ENCODE data around the gene LTBP2. TPM values are rescaled to one million over a fixed set of nuclear protein-coding genes. Genes with fewer than 3 reads are reported as not detected.

LTBP2 gene
- total RNA-seq, 1 experiment from 2014 or later, result not detected

GRCh38 chr14:74475678-74476077 lies 136.4 kb downstream of the LTBP2 start:
- Histone ChIP-seq H3K79me2 (ENCODE audit: low read length) (no peaks in the 10 kb centered on the region), H3K9me2 (replicated peaks; ENCODE audit: insufficient read depth, low read length) (no peaks in the 10 kb centered on the region), H3K4me2 (ENCODE audit: low read depth, low read length, poor library complexity, severe bottlenecking) (no peak overlapping the region), H3K9ac (ENCODE audit: low read length) (no peak overlapping the region), H3K9me3 (ENCODE audit: low read length) (no peaks in the 10 kb centered on the region), H4K20me1 (ENCODE audit: insufficient read depth, low read depth, low read length) (no peaks in the 10 kb centered on the region), H2AFZ (ENCODE audit: low read length) (no peak overlapping the region), H3K4me1 (ENCODE audit: low read length) (no peaks in the 10 kb centered on the region), H3K4me3 (ENCODE audit: low read length) (no peak overlapping the region), H3K27me3 (ENCODE audit: low read length) (no peaks in the 10 kb centered on the region), H3K27ac (ENCODE audit: low read length) (no peak overlapping the region), H3K36me3 (ENCODE audit: insufficient read depth, low read length) (no peaks in the 10 kb centered on the region)
- no peak for DNase-seq

- Histone ChIP-seq H3K4me2 (ENCODE audit: low read depth, low read length, poor library complexity, severe bottlenecking) (no peak overlapping the region), H2AFZ (ENCODE audit: low read length) (no peak overlapping the region), H3K4me1 (ENCODE audit: low read length) (no peaks in the 10 kb centered on the region), H3K9ac (ENCODE audit: low read length) (no peak overlapping the region), H3K79me2 (ENCODE audit: low read length) (no peaks in the 10 kb centered on the region), H3K9me3 (ENCODE audit: low read length) (no peaks in the 10 kb centered on the region), H3K4me3 (ENCODE audit: low read length) (no peak overlapping the region), H3K9me2 (replicated peaks; ENCODE audit: insufficient read depth, low read length) (no peaks in the 10 kb centered on the region), H3K36me3 (ENCODE audit: insufficient read depth, low read length) (no peaks in the 10 kb centered on the region), H3K27me3 (ENCODE audit: low read length) (no peaks in the 10 kb centered on the region), H4K20me1 (ENCODE audit: insufficient read depth, low read depth, low read length) (no peaks in the 10 kb centered on the region), H3K27ac (ENCODE audit: low read length) (no peak overlapping the region)
- DNase-seq, result no peak
Observed at GRCh38 chr14:74474376-74474775, 137.7 kb downstream of the LTBP2 start.

GRCh38 chr14:74472601-74473000 lies 139.4 kb downstream of the LTBP2 start:
- Histone ChIP-seq H3K4me1 (ENCODE audit: low read length) (no peaks in the 10 kb centered on the region), H3K79me2 (ENCODE audit: low read length) (no peaks in the 10 kb centered on the region), H3K9me2 (replicated peaks; ENCODE audit: insufficient read depth, low read length) (no peaks in the 10 kb centered on the region), H3K27ac (ENCODE audit: low read length) (no peak overlapping the region), H3K4me3 (ENCODE audit: low read length) (no peak overlapping the region), H3K4me2 (ENCODE audit: low read depth, low read length, poor library complexity, severe bottlenecking) (no peak overlapping the region), H3K9ac (ENCODE audit: low read length) (no peak overlapping the region), H3K9me3 (ENCODE audit: low read length) (no peaks in the 10 kb centered on the region), H2AFZ (ENCODE audit: low read length) (no peak overlapping the region), H3K27me3 (ENCODE audit: low read length) (no peaks in the 10 kb centered on the region), H4K20me1 (ENCODE audit: insufficient read depth, low read depth, low read length) (no peaks in the 10 kb centered on the region), H3K36me3 (ENCODE audit: insufficient read depth, low read length) (no peaks in the 10 kb centered on the region)
- DNase-seq, result no peak

GRCh38 chr14:74469548-74470518 lies 142.2 kb downstream of the LTBP2 start:
- Histone ChIP-seq H3K4me3 (ENCODE audit: low read length) (no peak overlapping the region), H3K79me2 (ENCODE audit: low read length) (no peaks in the 10 kb centered on the region), H3K4me2 (ENCODE audit: low read depth, low read length, poor library complexity, severe bottlenecking) (no peak overlapping the region), H4K20me1 (ENCODE audit: insufficient read depth, low read depth, low read length) (no peaks in the 10 kb centered on the region), H3K4me1 (ENCODE audit: low read length) (no peaks in the 10 kb centered on the region), H3K9me2 (replicated peaks; ENCODE audit: insufficient read depth, low read length) (no peaks in the 10 kb centered on the region), H3K9me3 (ENCODE audit: low read length) (no peaks in the 10 kb centered on the region), H3K27ac (ENCODE audit: low read length) (no peak overlapping the region), H3K9ac (ENCODE audit: low read length) (no peak overlapping the region), H3K27me3 (ENCODE audit: low read length) (no peaks in the 10 kb centered on the region), H3K36me3 (ENCODE audit: insufficient read depth, low read length) (no peaks in the 10 kb centered on the region), H2AFZ (ENCODE audit: low read length) (no peak overlapping the region)
- DNase-seq, result no peak

- Histone ChIP-seq H4K20me1 (ENCODE audit: insufficient read depth, low read depth, low read length) (no peaks in the 10 kb centered on the region), H3K9me3 (ENCODE audit: low read length) (no peaks in the 10 kb centered on the region), H3K4me3 (ENCODE audit: low read length) (no peak overlapping the region), H3K4me1 (ENCODE audit: low read length) (no peaks in the 10 kb centered on the region), H3K27ac (ENCODE audit: low read length) (no peak overlapping the region), H3K27me3 (ENCODE audit: low read length) (no peaks in the 10 kb centered on the region), H3K9ac (ENCODE audit: low read length) (no peak overlapping the region), H3K36me3 (ENCODE audit: insufficient read depth, low read length) (no peaks in the 10 kb centered on the region), H3K4me2 (ENCODE audit: low read depth, low read length, poor library complexity, severe bottlenecking) (no peak overlapping the region), H2AFZ (ENCODE audit: low read length) (no peak overlapping the region), H3K79me2 (ENCODE audit: low read length) (no peaks in the 10 kb centered on the region), H3K9me2 (replicated peaks; ENCODE audit: insufficient read depth, low read length) (no peaks in the 10 kb centered on the region)
- no peak for DNase-seq
Observed at GRCh38 chr14:74468513-74468912, 143.5 kb downstream of the LTBP2 start.

GRCh38 chr14:74465335-74465734 lies 146.7 kb downstream of the LTBP2 start:
- no peaks in the 10 kb centered on the region for H3K9me3 ChIP-seq (ENCODE audit: low read length)
- no peaks in the 10 kb centered on the region for H4K20me1 ChIP-seq (ENCODE audit: insufficient read depth, low read depth, low read length)
- no peak overlapping the region for H3K4me3 ChIP-seq (ENCODE audit: low read length)
- no peaks in the 10 kb centered on the region for H3K27me3 ChIP-seq (ENCODE audit: low read length)
- no peaks in the 10 kb centered on the region for H3K4me1 ChIP-seq (ENCODE audit: low read length)
- no peak overlapping the region for H3K4me2 ChIP-seq (ENCODE audit: low read depth, low read length, poor library complexity, severe bottlenecking)
- DNase-seq, result no peak
- no peaks in the 10 kb centered on the region for H3K9me2 ChIP-seq (replicated peaks; ENCODE audit: insufficient read depth, low read length)
- H3K79me2 ChIP-seq (ENCODE audit: low read length), result no peaks in the 10 kb centered on the region
- no peak overlapping the region for H2AFZ ChIP-seq (ENCODE audit: low read length)
- H3K9ac ChIP-seq (ENCODE audit: low read length), result no peak overlapping the region
- H3K36me3 ChIP-seq (ENCODE audit: insufficient read depth, low read length), result no peaks in the 10 kb centered on the region
- no peak overlapping the region for H3K27ac ChIP-seq (ENCODE audit: low read length)

- Histone ChIP-seq H4K20me1 (ENCODE audit: insufficient read depth, low read depth, low read length) (no peaks in the 10 kb centered on the region), H3K27me3 (ENCODE audit: low read length) (no peaks in the 10 kb centered on the region), H3K79me2 (ENCODE audit: low read length) (no peaks in the 10 kb centered on the region), H3K4me2 (ENCODE audit: low read depth, low read length, poor library complexity, severe bottlenecking) (no peak overlapping the region), H3K36me3 (ENCODE audit: insufficient read depth, low read length) (no peaks in the 10 kb centered on the region), H3K4me1 (ENCODE audit: low read length) (no peaks in the 10 kb centered on the region), H3K9me2 (replicated peaks; ENCODE audit: insufficient read depth, low read length) (no peaks in the 10 kb centered on the region), H3K9me3 (ENCODE audit: low read length) (no peaks in the 10 kb centered on the region), H2AFZ (ENCODE audit: low read length) (no peak overlapping the region), H3K27ac (ENCODE audit: low read length) (no peak overlapping the region), H3K9ac (ENCODE audit: low read length) (no peak overlapping the region), H3K4me3 (ENCODE audit: low read length) (no peak overlapping the region)
- DNase-seq, result no peak
Observed at GRCh38 chr14:74464785-74465184, 147.3 kb downstream of the LTBP2 start.

- Histone ChIP-seq H3K9ac (ENCODE audit: low read length) (no peak overlapping the region), H3K36me3 (ENCODE audit: insufficient read depth, low read length) (no peaks in the 10 kb centered on the region), H3K4me2 (ENCODE audit: low read depth, low read length, poor library complexity, severe bottlenecking) (no peak overlapping the region), H3K79me2 (ENCODE audit: low read length) (no peaks in the 10 kb centered on the region), H3K9me3 (ENCODE audit: low read length) (no peaks in the 10 kb centered on the region), H3K27me3 (ENCODE audit: low read length) (no peaks in the 10 kb centered on the region), H3K4me3 (ENCODE audit: low read length) (no peak overlapping the region), H2AFZ (ENCODE audit: low read length) (no peak overlapping the region), H4K20me1 (ENCODE audit: insufficient read depth, low read depth, low read length) (no peaks in the 10 kb centered on the region), H3K27ac (ENCODE audit: low read length) (no peak overlapping the region), H3K9me2 (replicated peaks; ENCODE audit: insufficient read depth, low read length) (no peaks in the 10 kb centered on the region), H3K4me1 (ENCODE audit: low read length) (0 out of 2 replicates have a peak, but pooled peaks cover 2% of the 10 kb centered on the region)
- no peak for DNase-seq
Observed at GRCh38 chr14:74463697-74464096, 148.3 kb downstream of the LTBP2 start.
